ENCODE results near the gene PARPBP.
A peak's percentile ranks its signal among the peaks of the same experiment; 100 is the strongest.
"Not testable (repeated sequence)": the region's sequence is repeated elsewhere in the genome, so short reads cannot be mapped to it uniquely, and the experiment has no call there.

PARPBP gene

GRCh38 chr12:102118874-102119273, 1.1 kb upstream of the PARPBP start:
- H3K9ac ChIP-seq (ENCODE audit: low read length), result no peak overlapping the region

GRCh38 chr12:102120564-102120873, 536 bp downstream of the PARPBP start:
- Histone ChIP-seq H3K9ac (ENCODE audit: low read length) (no peak overlapping the region), H3K4me3 (ENCODE audit: low read length) (peak overlapping the region; percentile 85), H3K36me3 (ENCODE audit: control insufficient read depth, insufficient read depth, low read length) (no peaks in the 10 kb centered on the region), H3K27me3 (ENCODE audit: control insufficient read depth, insufficient read depth, low read length) (no peaks in the 10 kb centered on the region), H3K4me1 (ENCODE audit: control insufficient read depth, insufficient read depth, low read length) (peaks cover 4% of the 10 kb centered on the region), H3K27ac (ENCODE audit: low read depth, low read length) (no peak overlapping the region)

More at GRCh38 chr12:102118874-102119273, 1.1 kb upstream of the PARPBP start:
- no peaks in the 10 kb centered on the region for H3K27me3 ChIP-seq (ENCODE audit: control insufficient read depth, insufficient read depth, low read length)
- no peak overlapping the region for H3K27ac ChIP-seq (ENCODE audit: low read depth, low read length)
- H3K36me3 ChIP-seq (ENCODE audit: control insufficient read depth, insufficient read depth, low read length), result no peaks in the 10 kb centered on the region
- H3K4me3 ChIP-seq (ENCODE audit: low read length), result peak overlapping the region; percentile 9
- peaks cover 4% of the 10 kb centered on the region for H3K4me1 ChIP-seq (ENCODE audit: control insufficient read depth, insufficient read depth, low read length)

GRCh38 chr12:102120886-102121285, 903 bp downstream of the PARPBP start:
- Histone ChIP-seq H3K27me3 (ENCODE audit: control insufficient read depth, insufficient read depth, low read length) (no peaks in the 10 kb centered on the region), H3K4me3 (ENCODE audit: low read length) (peak overlapping the region; percentile 85), H3K9ac (ENCODE audit: low read length) (no peak overlapping the region), H3K27ac (ENCODE audit: low read depth, low read length) (no peak overlapping the region), H3K4me1 (ENCODE audit: control insufficient read depth, insufficient read depth, low read length) (peaks cover 4% of the 10 kb centered on the region), H3K36me3 (ENCODE audit: control insufficient read depth, insufficient read depth, low read length) (no peaks in the 10 kb centered on the region)

GRCh38 chr12:102121328-102121727, 1.3 kb downstream of the PARPBP start:
- not testable (repeated sequence) for H3K36me3 ChIP-seq (ENCODE audit: control insufficient read depth, insufficient read depth, low read length); H3K27me3 ChIP-seq (ENCODE audit: control insufficient read depth, insufficient read depth, low read length); H3K4me1 ChIP-seq (ENCODE audit: control insufficient read depth, insufficient read depth, low read length); H3K4me3 ChIP-seq (ENCODE audit: low read length); H3K9ac ChIP-seq (ENCODE audit: low read length); H3K27ac ChIP-seq (ENCODE audit: low read depth, low read length)

GRCh38 chr12:102130720-102131119, 10.7 kb downstream of the PARPBP start:
- not testable (repeated sequence) for H3K4me3 ChIP-seq (ENCODE audit: low read length); H3K27me3 ChIP-seq (ENCODE audit: control insufficient read depth, insufficient read depth, low read length); H3K27ac ChIP-seq (ENCODE audit: low read depth, low read length); H3K4me1 ChIP-seq (ENCODE audit: control insufficient read depth, insufficient read depth, low read length); H3K36me3 ChIP-seq (ENCODE audit: control insufficient read depth, insufficient read depth, low read length); H3K9ac ChIP-seq (ENCODE audit: low read length)

- H3K9ac ChIP-seq (ENCODE audit: low read length); H3K27me3 ChIP-seq (ENCODE audit: control insufficient read depth, insufficient read depth, low read length); H3K36me3 ChIP-seq (ENCODE audit: control insufficient read depth, insufficient read depth, low read length); H3K4me3 ChIP-seq (ENCODE audit: low read length); H3K4me1 ChIP-seq (ENCODE audit: control insufficient read depth, insufficient read depth, low read length); H3K27ac ChIP-seq (ENCODE audit: low read depth, low read length): not testable (repeated sequence)
Observed at GRCh38 chr12:102131442-102131841, 11.5 kb downstream of the PARPBP start.

GRCh38 chr12:102137619-102138018, 17.6 kb downstream of the PARPBP start:
- H3K27ac ChIP-seq (ENCODE audit: low read depth, low read length); H3K27me3 ChIP-seq (ENCODE audit: control insufficient read depth, insufficient read depth, low read length); H3K36me3 ChIP-seq (ENCODE audit: control insufficient read depth, insufficient read depth, low read length); H3K4me1 ChIP-seq (ENCODE audit: control insufficient read depth, insufficient read depth, low read length); H3K9ac ChIP-seq (ENCODE audit: low read length); H3K4me3 ChIP-seq (ENCODE audit: low read length): not testable (repeated sequence)

GRCh38 chr12:102142866-102143373, 22.9 kb downstream of the PARPBP start:
- H3K27me3 ChIP-seq (ENCODE audit: control insufficient read depth, insufficient read depth, low read length); H3K27ac ChIP-seq (ENCODE audit: low read depth, low read length); H3K36me3 ChIP-seq (ENCODE audit: control insufficient read depth, insufficient read depth, low read length); H3K4me1 ChIP-seq (ENCODE audit: control insufficient read depth, insufficient read depth, low read length); H3K4me3 ChIP-seq (ENCODE audit: low read length); H3K9ac ChIP-seq (ENCODE audit: low read length): not testable (repeated sequence)

GRCh38 chr12:102144221-102144620, 24.2 kb downstream of the PARPBP start:
- Histone ChIP-seq H3K27ac (ENCODE audit: low read depth, low read length) (no peak overlapping the region), H3K9ac (ENCODE audit: low read length) (no peak overlapping the region), H3K27me3 (ENCODE audit: control insufficient read depth, insufficient read depth, low read length) (no peaks in the 10 kb centered on the region), H3K4me1 (ENCODE audit: control insufficient read depth, insufficient read depth, low read length) (no peaks in the 10 kb centered on the region), H3K36me3 (ENCODE audit: control insufficient read depth, insufficient read depth, low read length) (no peaks in the 10 kb centered on the region), H3K4me3 (ENCODE audit: low read length) (no peak overlapping the region)

- H3K36me3 ChIP-seq (ENCODE audit: control insufficient read depth, insufficient read depth, low read length); H3K9ac ChIP-seq (ENCODE audit: low read length); H3K4me3 ChIP-seq (ENCODE audit: low read length); H3K27ac ChIP-seq (ENCODE audit: low read depth, low read length); H3K4me1 ChIP-seq (ENCODE audit: control insufficient read depth, insufficient read depth, low read length); H3K27me3 ChIP-seq (ENCODE audit: control insufficient read depth, insufficient read depth, low read length): not testable (repeated sequence)
Observed at GRCh38 chr12:102147062-102147587, 27.1 kb downstream of the PARPBP start.

GRCh38 chr12:102155206-102155605, 35.2 kb downstream of the PARPBP start:
- H3K27me3 ChIP-seq (ENCODE audit: control insufficient read depth, insufficient read depth, low read length); H3K27ac ChIP-seq (ENCODE audit: low read depth, low read length); H3K9ac ChIP-seq (ENCODE audit: low read length); H3K36me3 ChIP-seq (ENCODE audit: control insufficient read depth, insufficient read depth, low read length); H3K4me1 ChIP-seq (ENCODE audit: control insufficient read depth, insufficient read depth, low read length); H3K4me3 ChIP-seq (ENCODE audit: low read length): not testable (repeated sequence)

GRCh38 chr12:102163383-102163782, 43.4 kb downstream of the PARPBP start:
- no peaks in the 10 kb centered on the region for H3K36me3 ChIP-seq (ENCODE audit: control insufficient read depth, insufficient read depth, low read length)
- H3K4me3 ChIP-seq (ENCODE audit: low read length), result no peak overlapping the region
- H3K27ac ChIP-seq (ENCODE audit: low read depth, low read length), result no peak overlapping the region
- no peaks in the 10 kb centered on the region for H3K4me1 ChIP-seq (ENCODE audit: control insufficient read depth, insufficient read depth, low read length)
- no peaks in the 10 kb centered on the region for H3K27me3 ChIP-seq (ENCODE audit: control insufficient read depth, insufficient read depth, low read length)
- H3K9ac ChIP-seq (ENCODE audit: low read length), result no peak overlapping the region

GRCh38 chr12:102167821-102168604, 48.0 kb downstream of the PARPBP start:
- no peaks in the 10 kb centered on the region for H3K36me3 ChIP-seq (ENCODE audit: control insufficient read depth, insufficient read depth, low read length)
- H3K4me3 ChIP-seq (ENCODE audit: low read length), result no peak overlapping the region
- no peak overlapping the region for H3K27ac ChIP-seq (ENCODE audit: low read depth, low read length)
- H3K4me1 ChIP-seq (ENCODE audit: control insufficient read depth, insufficient read depth, low read length), result peaks cover 2% of the 10 kb centered on the region
- no peaks in the 10 kb centered on the region for H3K27me3 ChIP-seq (ENCODE audit: control insufficient read depth, insufficient read depth, low read length)
- H3K9ac ChIP-seq (ENCODE audit: low read length), result no peak overlapping the region
